NOMO-1 treated with dmso at 0.1 percent for 144 hours (cell line): ENCODE measurements around the gene LBHD2.

Experiments used
- DNase-seq: peaks from one replicate; lab custom pipeline; 2025; ENCODE audit not compliant: unreplicated experiment; lab: John Stamatoyannopoulos, UW

Gene LBHD2

GRCh38 chr14:103090481-103091020 lies 6.5 kb downstream of the LBHD2 start:
- DNase-seq = no peak

GRCh38 chr14:103091041-103091882 lies 7.3 kb downstream of the LBHD2 start:
- DNase-seq = peak; percentile 29

- no peak for DNase-seq
These were observed 7.8 kb downstream of the LBHD2 start for GRCh38 chr14:103091883-103092222.

GRCh38 chr14:103093856-103094405 lies 9.9 kb downstream of the LBHD2 start:
- no peak for DNase-seq

- DNase-seq = no peak
These were observed 10.6 kb downstream of the LBHD2 start, which contains the start of gene EXOC3L4 for GRCh38 chr14:103094406-103095209. EXOC3L4 (plus strand) TSS chr14:103094725; CDS start chr14:103100220, 5,495 bp downstream.

- DNase-seq = no peak
These were observed 11.3 kb downstream of the LBHD2 start for GRCh38 chr14:103095210-103095778.

GRCh38 chr14:103096387-103096786 lies 12.4 kb downstream of the LBHD2 start:
- no peak for DNase-seq

- DNase-seq = no peak
These were observed 13.4 kb downstream of the LBHD2 start for GRCh38 chr14:103097244-103097993.

GRCh38 chr14:103097994-103098957 lies 14.3 kb downstream of the LBHD2 start:
- DNase-seq = no peak

GRCh38 chr14:103099081-103099732 lies 15.2 kb downstream of the LBHD2 start:
- DNase-seq = no peak

- DNase-seq = no peak
These were observed 15.8 kb downstream of the LBHD2 start for GRCh38 chr14:103099733-103100280.

GRCh38 chr14:103100281-103101121 lies 16.5 kb downstream of the LBHD2 start:
- no peak for DNase-seq

- no peak for DNase-seq
These were observed 17.4 kb downstream of the LBHD2 start for GRCh38 chr14:103101257-103101962.

GRCh38 chr14:103101963-103102688 lies 18.1 kb downstream of the LBHD2 start:
- DNase-seq = no peak

GRCh38 chr14:103102689-103103260 lies 18.8 kb downstream of the LBHD2 start:
- no peak for DNase-seq
